Esophagus squamous epithelium (tissue), 4 donors: ENCODE measurements around the gene HAO2.

Source experiments
- POLR2A ChIP-seq, 4 donors: fragments of 450-650 bp; IDR thresholded peaks; one replicate each; pipeline ENCODE4 v1.6.1; 2017; ENCODE audit warnings: antibody characterized with exemption in 4 of 4, mild to moderate bottlenecking in 4 of 4, moderate library complexity in 3 of 4
- TF ChIP-seq, protein P1 (sequence below), 6 experiments: fragments of 450-650 bp in 4 of 6; fragments of 200-600 bp in 2 of 6; sonication (generic) in 2 of 6; IDR thresholded peaks; one replicate each; pipeline ENCODE4 v1.5.1; 2016 to 2019; ENCODE audit warnings: antibody characterized with exemption in 6 of 6, mild to moderate bottlenecking in 4 of 6, moderate library complexity in 4 of 6

DNA sequence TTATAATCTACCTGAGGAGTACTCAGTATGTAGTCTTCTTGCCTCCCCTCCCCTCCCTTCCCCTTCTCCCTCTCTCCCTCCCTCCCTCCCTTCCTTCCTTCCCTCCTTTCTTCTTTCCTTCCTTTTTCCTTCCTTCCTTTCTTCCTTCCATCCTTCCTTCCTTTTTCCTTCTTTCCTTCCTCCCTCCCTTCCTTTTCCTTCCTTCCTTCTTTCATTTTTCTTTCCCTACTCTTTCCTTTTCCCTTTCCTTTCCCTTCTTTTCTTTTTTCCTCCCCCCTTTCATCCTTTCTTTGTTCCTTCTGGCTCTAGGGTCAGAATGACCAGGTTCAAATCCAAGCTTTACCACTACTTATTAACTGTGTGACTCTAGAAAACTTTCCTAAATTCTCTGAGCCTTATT, 48.5 kb upstream of the HAO2 start:
- TF ChIP-seq, protein P1, sequence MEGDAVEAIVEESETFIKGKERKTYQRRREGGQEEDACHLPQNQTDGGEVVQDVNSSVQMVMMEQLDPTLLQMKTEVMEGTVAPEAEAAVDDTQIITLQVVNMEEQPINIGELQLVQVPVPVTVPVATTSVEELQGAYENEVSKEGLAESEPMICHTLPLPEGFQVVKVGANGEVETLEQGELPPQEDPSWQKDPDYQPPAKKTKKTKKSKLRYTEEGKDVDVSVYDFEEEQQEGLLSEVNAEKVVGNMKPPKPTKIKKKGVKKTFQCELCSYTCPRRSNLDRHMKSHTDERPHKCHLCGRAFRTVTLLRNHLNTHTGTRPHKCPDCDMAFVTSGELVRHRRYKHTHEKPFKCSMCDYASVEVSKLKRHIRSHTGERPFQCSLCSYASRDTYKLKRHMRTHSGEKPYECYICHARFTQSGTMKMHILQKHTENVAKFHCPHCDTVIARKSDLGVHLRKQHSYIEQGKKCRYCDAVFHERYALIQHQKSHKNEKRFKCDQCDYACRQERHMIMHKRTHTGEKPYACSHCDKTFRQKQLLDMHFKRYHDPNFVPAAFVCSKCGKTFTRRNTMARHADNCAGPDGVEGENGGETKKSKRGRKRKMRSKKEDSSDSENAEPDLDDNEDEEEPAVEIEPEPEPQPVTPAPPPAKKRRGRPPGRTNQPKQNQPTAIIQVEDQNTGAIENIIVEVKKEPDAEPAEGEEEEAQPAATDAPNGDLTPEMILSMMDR (IDR thresholded peaks at IDR 0.05) = no peak
- TF ChIP-seq POLR2A (IDR thresholded peaks at IDR 0.05) = no peak
